Measurements from ENCODE around the gene UNC50. TPM values are rescaled to one million over a fixed set of nuclear protein-coding genes. Genes with fewer than 3 reads are reported as not detected.

UNC50 gene
- total and polyA plus RNA-seq, 2 experiments from 2014 or later, result 38.7 to 49.4 TPM

DNA sequence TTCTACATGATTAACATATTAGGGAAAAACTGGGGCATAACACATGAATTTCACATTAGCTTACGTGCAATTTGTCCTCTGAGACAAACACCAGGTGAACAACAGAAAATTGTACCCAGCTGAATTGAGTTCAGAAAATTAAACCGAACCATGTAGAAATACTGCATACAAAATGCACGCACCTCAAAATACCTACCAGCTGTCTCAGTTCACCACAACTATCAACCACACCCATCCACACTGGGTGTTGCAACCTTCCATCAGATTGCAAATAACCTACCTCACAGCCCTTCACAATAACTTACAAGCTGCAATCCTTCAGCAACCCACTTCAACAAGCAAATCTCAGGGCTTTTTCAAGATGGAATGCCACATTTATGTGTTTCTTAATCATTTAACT lies 55.9 kb downstream of the UNC50 start:
- no peaks in the 10 kb centered on the region for H3F3A ChIP-seq (replicated peaks; ENCODE audit: low read depth)
- no peak overlapping the region for H3K4me3 Mint-ChIP-seq
- no peaks in the 10 kb centered on the region for H3K79me2 ChIP-seq (replicated peaks; ENCODE audit: insufficient read depth)
- peaks cover 21% of the 10 kb centered on the region for H3K9me3 Mint-ChIP-seq
- 0 out of 2 replicates have a peak, but pooled peaks cover under 1% of the 10 kb centered on the region for H3K9me2 ChIP-seq (ENCODE audit: insufficient read depth)
- no peak for TF ChIP-seq EZH2 (IDR thresholded peaks at IDR 0.05; ENCODE audit: low read depth, unreplicated experiment)
- TF ChIP-seq, protein P1, sequence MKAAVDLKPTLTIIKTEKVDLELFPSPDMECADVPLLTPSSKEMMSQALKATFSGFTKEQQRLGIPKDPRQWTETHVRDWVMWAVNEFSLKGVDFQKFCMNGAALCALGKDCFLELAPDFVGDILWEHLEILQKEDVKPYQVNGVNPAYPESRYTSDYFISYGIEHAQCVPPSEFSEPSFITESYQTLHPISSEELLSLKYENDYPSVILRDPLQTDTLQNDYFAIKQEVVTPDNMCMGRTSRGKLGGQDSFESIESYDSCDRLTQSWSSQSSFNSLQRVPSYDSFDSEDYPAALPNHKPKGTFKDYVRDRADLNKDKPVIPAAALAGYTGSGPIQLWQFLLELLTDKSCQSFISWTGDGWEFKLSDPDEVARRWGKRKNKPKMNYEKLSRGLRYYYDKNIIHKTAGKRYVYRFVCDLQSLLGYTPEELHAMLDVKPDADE (IDR thresholded peaks at IDR 0.05), result no peak
- TF ChIP-seq, protein P2, sequence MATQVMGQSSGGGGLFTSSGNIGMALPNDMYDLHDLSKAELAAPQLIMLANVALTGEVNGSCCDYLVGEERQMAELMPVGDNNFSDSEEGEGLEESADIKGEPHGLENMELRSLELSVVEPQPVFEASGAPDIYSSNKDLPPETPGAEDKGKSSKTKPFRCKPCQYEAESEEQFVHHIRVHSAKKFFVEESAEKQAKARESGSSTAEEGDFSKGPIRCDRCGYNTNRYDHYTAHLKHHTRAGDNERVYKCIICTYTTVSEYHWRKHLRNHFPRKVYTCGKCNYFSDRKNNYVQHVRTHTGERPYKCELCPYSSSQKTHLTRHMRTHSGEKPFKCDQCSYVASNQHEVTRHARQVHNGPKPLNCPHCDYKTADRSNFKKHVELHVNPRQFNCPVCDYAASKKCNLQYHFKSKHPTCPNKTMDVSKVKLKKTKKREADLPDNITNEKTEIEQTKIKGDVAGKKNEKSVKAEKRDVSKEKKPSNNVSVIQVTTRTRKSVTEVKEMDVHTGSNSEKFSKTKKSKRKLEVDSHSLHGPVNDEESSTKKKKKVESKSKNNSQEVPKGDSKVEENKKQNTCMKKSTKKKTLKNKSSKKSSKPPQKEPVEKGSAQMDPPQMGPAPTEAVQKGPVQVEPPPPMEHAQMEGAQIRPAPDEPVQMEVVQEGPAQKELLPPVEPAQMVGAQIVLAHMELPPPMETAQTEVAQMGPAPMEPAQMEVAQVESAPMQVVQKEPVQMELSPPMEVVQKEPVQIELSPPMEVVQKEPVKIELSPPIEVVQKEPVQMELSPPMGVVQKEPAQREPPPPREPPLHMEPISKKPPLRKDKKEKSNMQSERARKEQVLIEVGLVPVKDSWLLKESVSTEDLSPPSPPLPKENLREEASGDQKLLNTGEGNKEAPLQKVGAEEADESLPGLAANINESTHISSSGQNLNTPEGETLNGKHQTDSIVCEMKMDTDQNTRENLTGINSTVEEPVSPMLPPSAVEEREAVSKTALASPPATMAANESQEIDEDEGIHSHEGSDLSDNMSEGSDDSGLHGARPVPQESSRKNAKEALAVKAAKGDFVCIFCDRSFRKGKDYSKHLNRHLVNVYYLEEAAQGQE (IDR thresholded peaks at IDR 0.05; ENCODE audit: unreplicated experiment), result no peak
- TF ChIP-seq ZNF114 (CRISPR knock-in tag; IDR thresholded peaks at IDR 0.05), result no peak
- TF ChIP-seq CREB1 (CRISPR knock-in tag; IDR thresholded peaks at IDR 0.05; ENCODE audit: low read depth), result no peak
- TF ChIP-seq ZNF331 (CRISPR knock-in tag; IDR thresholded peaks at IDR 0.05; ENCODE audit: low read depth), result no peak
- TF ChIP-seq JUNB (IDR thresholded peaks at IDR 0.05; ENCODE audit: unreplicated experiment), result no peak
- TF ChIP-seq, protein P3, sequence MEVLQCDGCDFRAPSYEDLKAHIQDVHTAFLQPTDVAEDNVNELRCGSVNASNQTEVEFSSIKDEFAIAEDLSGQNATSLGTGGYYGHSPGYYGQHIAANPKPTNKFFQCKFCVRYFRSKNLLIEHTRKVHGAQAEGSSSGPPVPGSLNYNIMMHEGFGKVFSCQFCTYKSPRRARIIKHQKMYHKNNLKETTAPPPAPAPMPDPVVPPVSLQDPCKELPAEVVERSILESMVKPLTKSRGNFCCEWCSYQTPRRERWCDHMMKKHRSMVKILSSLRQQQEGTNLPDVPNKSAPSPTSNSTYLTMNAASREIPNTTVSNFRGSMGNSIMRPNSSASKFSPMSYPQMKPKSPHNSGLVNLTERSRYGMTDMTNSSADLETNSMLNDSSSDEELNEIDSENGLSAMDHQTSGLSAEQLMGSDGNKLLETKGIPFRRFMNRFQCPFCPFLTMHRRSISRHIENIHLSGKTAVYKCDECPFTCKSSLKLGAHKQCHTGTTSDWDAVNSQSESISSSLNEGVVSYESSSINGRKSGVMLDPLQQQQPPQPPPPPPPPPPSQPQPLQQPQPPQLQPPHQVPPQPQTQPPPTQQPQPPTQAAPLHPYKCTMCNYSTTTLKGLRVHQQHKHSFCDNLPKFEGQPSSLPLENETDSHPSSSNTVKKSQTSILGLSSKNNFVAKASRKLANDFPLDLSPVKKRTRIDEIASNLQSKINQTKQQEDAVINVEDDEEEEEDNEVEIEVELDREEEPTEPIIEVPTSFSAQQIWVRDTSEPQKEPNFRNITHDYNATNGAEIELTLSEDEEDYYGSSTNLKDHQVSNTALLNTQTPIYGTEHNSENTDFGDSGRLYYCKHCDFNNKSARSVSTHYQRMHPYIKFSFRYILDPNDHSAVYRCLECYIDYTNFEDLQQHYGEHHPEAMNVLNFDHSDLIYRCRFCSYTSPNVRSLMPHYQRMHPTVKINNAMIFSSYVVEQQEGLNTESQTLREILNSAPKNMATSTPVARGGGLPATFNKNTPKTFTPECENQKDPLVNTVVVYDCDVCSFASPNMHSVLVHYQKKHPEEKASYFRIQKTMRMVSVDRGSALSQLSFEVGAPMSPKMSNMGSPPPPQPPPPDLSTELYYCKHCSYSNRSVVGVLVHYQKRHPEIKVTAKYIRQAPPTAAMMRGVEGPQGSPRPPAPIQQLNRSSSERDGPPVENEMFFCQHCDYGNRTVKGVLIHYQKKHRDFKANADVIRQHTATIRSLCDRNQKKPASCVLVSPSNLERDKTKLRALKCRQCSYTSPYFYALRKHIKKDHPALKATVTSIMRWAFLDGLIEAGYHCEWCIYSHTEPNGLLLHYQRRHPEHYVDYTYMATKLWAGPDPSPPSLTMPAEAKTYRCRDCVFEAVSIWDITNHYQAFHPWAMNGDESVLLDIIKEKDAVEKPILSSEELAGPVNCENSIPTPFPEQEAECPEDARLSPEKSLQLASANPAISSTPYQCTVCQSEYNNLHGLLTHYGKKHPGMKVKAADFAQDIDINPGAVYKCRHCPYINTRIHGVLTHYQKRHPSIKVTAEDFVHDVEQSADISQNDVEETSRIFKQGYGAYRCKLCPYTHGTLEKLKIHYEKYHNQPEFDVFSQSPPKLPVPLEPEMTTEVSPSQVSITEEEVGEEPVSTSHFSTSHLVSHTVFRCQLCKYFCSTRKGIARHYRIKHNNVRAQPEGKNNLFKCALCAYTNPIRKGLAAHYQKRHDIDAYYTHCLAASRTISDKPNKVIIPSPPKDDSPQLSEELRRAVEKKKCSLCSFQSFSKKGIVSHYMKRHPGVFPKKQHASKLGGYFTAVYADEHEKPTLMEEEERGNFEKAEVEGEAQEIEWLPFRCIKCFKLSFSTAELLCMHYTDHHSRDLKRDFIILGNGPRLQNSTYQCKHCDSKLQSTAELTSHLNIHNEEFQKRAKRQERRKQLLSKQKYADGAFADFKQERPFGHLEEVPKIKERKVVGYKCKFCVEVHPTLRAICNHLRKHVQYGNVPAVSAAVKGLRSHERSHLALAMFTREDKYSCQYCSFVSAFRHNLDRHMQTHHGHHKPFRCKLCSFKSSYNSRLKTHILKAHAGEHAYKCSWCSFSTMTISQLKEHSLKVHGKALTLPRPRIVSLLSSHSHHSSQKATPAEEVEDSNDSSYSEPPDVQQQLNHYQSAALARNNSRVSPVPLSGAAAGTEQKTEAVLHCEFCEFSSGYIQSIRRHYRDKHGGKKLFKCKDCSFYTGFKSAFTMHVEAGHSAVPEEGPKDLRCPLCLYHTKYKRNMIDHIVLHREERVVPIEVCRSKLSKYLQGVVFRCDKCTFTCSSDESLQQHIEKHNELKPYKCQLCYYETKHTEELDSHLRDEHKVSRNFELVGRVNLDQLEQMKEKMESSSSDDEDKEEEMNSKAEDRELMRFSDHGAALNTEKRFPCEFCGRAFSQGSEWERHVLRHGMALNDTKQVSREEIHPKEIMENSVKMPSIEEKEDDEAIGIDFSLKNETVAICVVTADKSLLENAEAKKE (CRISPR knock-in tag; IDR thresholded peaks at IDR 0.05), result no peak
- no peak for TF ChIP-seq EZH2phosphoT487 (IDR thresholded peaks at IDR 0.05; ENCODE audit: unreplicated experiment)
- no peaks in the 10 kb centered on the region for H4K20me1 ChIP-seq (replicated peaks; ENCODE audit: insufficient read depth)
- H3K4me2 ChIP-seq, result no peak overlapping the region
- no peaks in the 10 kb centered on the region for H3K27me3 Mint-ChIP-seq (ENCODE audit: insufficient read depth, low read depth, poor library complexity)
- no peak overlapping the region for H2AFZ ChIP-seq
- H3K4me3 ChIP-seq, result no peak overlapping the region
- H3K36me3 ChIP-seq (ENCODE audit: insufficient read depth), result no peaks in the 10 kb centered on the region
- H3K27ac Mint-ChIP-seq, result no peak overlapping the region; the same call in 1 of the 2 replicates
- DNase-seq (ENCODE audit: low spot score) (no peak), ATAC-seq (no peak)
- no peaks in the 10 kb centered on the region for H3K4me1 ChIP-seq (ENCODE audit: insufficient read depth)
- no peaks in the 10 kb centered on the region for H3K27me3 ChIP-seq (ENCODE audit: insufficient read depth)
- no peak overlapping the region; the same call in 1 of the 2 replicates for H3K27ac ChIP-seq (ENCODE audit: low read depth)
- H3K4me1 Mint-ChIP-seq, result no peaks in the 10 kb centered on the region
- peaks cover 11% of the 10 kb centered on the region; the same call in 2 of the 3 replicates for H3K36me3 Mint-ChIP-seq (ENCODE audit: low read depth)

Data from GM23338 (cell line).